HCT116 (cell line): ENCODE results near the gene C14orf39. TPM values are rescaled to one million over a fixed set of nuclear protein-coding genes. Genes with fewer than 3 reads are reported as not detected.
A peak's percentile ranks its signal among the peaks of the same experiment; 100 is the strongest.

Experiments
- ATAC-seq: fragments of 200-7000 bp; cut with Tn5 transposase; 2 replicates; pipeline ENCODE4 v1.9.1; 2020; ENCODE audit warnings: mild to moderate bottlenecking, moderate library complexity
- BruUV-seq: library from RNA; stranded (reverse); fragments of 400-500 nt; replicated peaks from 2 replicates; lab custom pipeline; 2021; lab: Mats Ljungman, UMichigan
- CTCF ChIA-PET: fragments of 300-600 bp; sonication (Branson Sonifier 250); formaldehyde crosslinking; loops from one replicate; lab custom pipeline; 2021; ENCODE audit warnings: antibody characterized with exemption; lab: Charles Lee
- POLR2A ChIA-PET: fragments of 300-600, 350-600 bp; sonication (Branson Sonifier 250); formaldehyde crosslinking; loops from one replicate; lab custom pipeline; 2021; ENCODE audit warnings: antibody characterized with exemption; lab: Charles Lee
- RAD21 ChIA-PET, 2 experiments: fragments of 300-600 bp; sonication (Branson Sonifier 250); formaldehyde crosslinking; loops; one replicate each; lab custom pipeline; 2023; ENCODE audit warnings: low total read pairs in 2 of 2; ENCODE audit not compliant: uncharacterized antibody in 2 of 2, unreplicated experiment in 2 of 2, low non-redundant PET in 1 of 2; lab: Charles Lee
- DNase-seq: peaks from one replicate; pipeline ENCODE4 v3.0.0-alpha.2; 2010; ENCODE audit warnings: low read depth, low spot score
- H2AFZ ChIP-seq: fragments of 200-600 bp; shearing (Covaris generic), sonication (generic); 2 replicates; pipeline ENCODE4 v1.6.1; 2017; ENCODE audit warnings: low read depth, mixed run types, mixed read lengths, antibody characterized with exemption, low read length; ENCODE audit not compliant: poor library complexity, severe bottlenecking
- H3K27ac ChIP-seq: 2 replicates; pipeline ENCODE4 v1.5.1; 2012; ENCODE audit warnings: low read depth, low read length
- H3K27me3 ChIP-seq: fragments of 200-600 bp; sonication (generic); 2 replicates; pipeline ENCODE4 v1.6.1; 2016; ENCODE audit warnings: mixed run types, low read length, mixed read lengths; ENCODE audit not compliant: insufficient read depth
- H3K36me3 ChIP-seq, 2 experiments: fragments of 200-500 bp in 1 of 2; fragments of 200-600 bp in 1 of 2; sonication (Bioruptor generic) in 1 of 2; sonication (generic) in 1 of 2; 2 replicates each; pipeline versions ENCODE4 v1.5.1 to v1.6.1; 2014 to 2016; ENCODE audit warnings: low read length in 2 of 2, inconsistent platforms in 1 of 2, mixed read lengths in 1 of 2, mixed run types in 1 of 2; ENCODE audit not compliant: insufficient read depth in 2 of 2, control insufficient read depth in 1 of 2
- H3K4me1 ChIP-seq, 2 experiments: fragments of 200-600 bp in 1 of 2; sonication (generic) in 1 of 2; 2 replicates each; pipeline versions ENCODE4 v1.5.1 to v1.6.1; 2012 to 2017; ENCODE audit warnings: low read length in 2 of 2, inconsistent platforms in 1 of 2, mild to moderate bottlenecking in 1 of 2, mixed read lengths in 1 of 2, mixed run types in 1 of 2, moderate library complexity in 1 of 2; ENCODE audit not compliant: insufficient read depth in 2 of 2, control insufficient read depth in 1 of 2
- H3K4me2 ChIP-seq: fragments of 200-600 bp; sonication (generic); 2 replicates; pipeline ENCODE4 v1.6.1; 2017; ENCODE audit warnings: mixed run types, low read length, mixed read lengths
- H3K4me3 ChIP-seq, 2 experiments: fragments of 200-600 bp in 1 of 2; sonication (generic) in 1 of 2; replicated peaks in 1 of 2; 2 replicates each; pipeline ENCODE4 v1.5.1; 2011 to 2016; ENCODE audit warnings: low read length in 2 of 2, control low read depth in 1 of 2, low read depth in 1 of 2, mild to moderate bottlenecking in 1 of 2, mixed read lengths in 1 of 2, mixed run types in 1 of 2
- H3K79me2 ChIP-seq: fragments of 200-600 bp; sonication (generic); 2 replicates; pipeline ENCODE4 v1.6.1; 2017; ENCODE audit warnings: mild to moderate bottlenecking, mixed run types, low read length, moderate library complexity, mixed read lengths; ENCODE audit not compliant: insufficient read depth
- H3K9ac ChIP-seq: fragments of 200-600 bp; sonication (generic); 2 replicates; pipeline ENCODE4 v1.6.1; 2016; ENCODE audit warnings: low read length, mixed read lengths
- H3K9me2 ChIP-seq: fragments of 200-600 bp; sonication (generic), shearing (Covaris generic); 2 replicates; pipeline ENCODE4 v1.6.1; 2017; ENCODE audit warnings: mixed run types, mild to moderate bottlenecking, moderate library complexity; ENCODE audit not compliant: insufficient read depth
- H3K9me3 ChIP-seq, 2 experiments: fragments of 200-500 bp in 1 of 2; fragments of 200-600 bp in 1 of 2; sonication (Bioruptor generic) in 1 of 2; sonication (generic) in 1 of 2; 2 replicates each; pipeline ENCODE4 v1.6.1; 2014 to 2017; ENCODE audit warnings: low read length in 2 of 2, mixed read lengths in 2 of 2, inconsistent platforms in 1 of 2, low read depth in 1 of 2, mild to moderate bottlenecking in 1 of 2, mixed run types in 1 of 2, moderate library complexity in 1 of 2; ENCODE audit not compliant: control insufficient read depth in 1 of 2, insufficient read depth in 1 of 2
- H4K20me1 ChIP-seq: fragments of 200-600 bp; sonication (generic), shearing (Covaris generic); 2 replicates; pipeline ENCODE4 v1.6.1; 2017; ENCODE audit warnings: mixed run types, mild to moderate bottlenecking, moderate library complexity; ENCODE audit not compliant: insufficient read depth
- CBX3 ChIP-seq: IDR thresholded peaks from 2 replicates; pipeline ENCODE4 v1.6.1; 2012; ENCODE audit warnings: low read depth
- EGR1 ChIP-seq: IDR thresholded peaks from 2 replicates; pipeline ENCODE4 v1.6.1; 2012; ENCODE audit warnings: low read depth
- RAD21 ChIP-seq: IDR thresholded peaks from 2 replicates; pipeline ENCODE4 v1.6.1; 2012; ENCODE audit warnings: low read depth, mild to moderate bottlenecking
- SIN3A ChIP-seq: IDR thresholded peaks from 2 replicates; pipeline ENCODE4 v1.6.1; 2012; ENCODE audit warnings: low read depth
- YY1 ChIP-seq: IDR thresholded peaks from 2 replicates; pipeline ENCODE4 v1.6.1; 2011; ENCODE audit warnings: low read length, low read depth, moderate library complexity, mild to moderate bottlenecking; ENCODE audit not compliant: insufficient replicate concordance; ENCODE audit errors: extremely low read depth
- ZNF274 ChIP-seq: fragments of 200-500 bp; sonication (Bioruptor generic); IDR thresholded peaks from 2 replicates; pipeline ENCODE4 v1.6.1; 2014; ENCODE audit warnings: mild to moderate bottlenecking, low read depth, low read length, inconsistent platforms
- intact Hi-C: fragments of 100-400 bp; cut with micrococcal nuclease; formaldehyde crosslinking; loops from 2 replicates; pipeline ENCODE4 v1.10.0; 2022
- total RNA-seq: library from RNA; stranded (reverse); gene quantifications from one replicate; pipeline ENCODE4 v1.2.1, GENCODE V29; 2021; ENCODE audit not compliant: unreplicated experiment
- TF ChIP-seq, protein P1 (sequence below), 3 experiments: fragments of 200-600 bp in 1 of 3; sonication (generic) in 1 of 3; IDR thresholded peaks in 2 of 3; conservative IDR thresholded peaks in 1 of 3; 2 replicates each; pipeline ENCODE4 v1.5.1; 2012 to 2017; ENCODE audit warnings: low read depth in 2 of 3, low read length in 2 of 3, antibody characterized with exemption in 1 of 3, borderline replicate concordance in 1 of 3, control low read depth in 1 of 3, mild to moderate bottlenecking in 1 of 3, mixed read lengths in 1 of 3, mixed run types in 1 of 3, moderate library complexity in 1 of 3; ENCODE audit not compliant: insufficient read depth in 1 of 3
- TF ChIP-seq, protein P2 (sequence below): IDR thresholded peaks from 2 replicates; pipeline ENCODE4 v1.6.1; 2012
- TF ChIP-seq, protein P3 (sequence below): IDR thresholded peaks from 2 replicates; pipeline ENCODE4 v1.6.1; 2011; ENCODE audit warnings: mild to moderate bottlenecking, low read length, moderate library complexity; ENCODE audit not compliant: insufficient replicate concordance; ENCODE audit errors: extremely low read depth

Gene C14orf39
- total RNA-seq, 1 experiment from 2014 or later: not detected

GRCh38 chr14:60488175-60488574 is 2.3 kb upstream of the C14orf39 start:
- H4K20me1 ChIP-seq: no peaks in the 10 kb centered on the region
- H3K9me3 ChIP-seq: no peaks in the 10 kb centered on the region
- peak; percentile 48 for TF ChIP-seq RAD21
- TF ChIP-seq ZNF274: no peak
- TF ChIP-seq, protein P1, sequence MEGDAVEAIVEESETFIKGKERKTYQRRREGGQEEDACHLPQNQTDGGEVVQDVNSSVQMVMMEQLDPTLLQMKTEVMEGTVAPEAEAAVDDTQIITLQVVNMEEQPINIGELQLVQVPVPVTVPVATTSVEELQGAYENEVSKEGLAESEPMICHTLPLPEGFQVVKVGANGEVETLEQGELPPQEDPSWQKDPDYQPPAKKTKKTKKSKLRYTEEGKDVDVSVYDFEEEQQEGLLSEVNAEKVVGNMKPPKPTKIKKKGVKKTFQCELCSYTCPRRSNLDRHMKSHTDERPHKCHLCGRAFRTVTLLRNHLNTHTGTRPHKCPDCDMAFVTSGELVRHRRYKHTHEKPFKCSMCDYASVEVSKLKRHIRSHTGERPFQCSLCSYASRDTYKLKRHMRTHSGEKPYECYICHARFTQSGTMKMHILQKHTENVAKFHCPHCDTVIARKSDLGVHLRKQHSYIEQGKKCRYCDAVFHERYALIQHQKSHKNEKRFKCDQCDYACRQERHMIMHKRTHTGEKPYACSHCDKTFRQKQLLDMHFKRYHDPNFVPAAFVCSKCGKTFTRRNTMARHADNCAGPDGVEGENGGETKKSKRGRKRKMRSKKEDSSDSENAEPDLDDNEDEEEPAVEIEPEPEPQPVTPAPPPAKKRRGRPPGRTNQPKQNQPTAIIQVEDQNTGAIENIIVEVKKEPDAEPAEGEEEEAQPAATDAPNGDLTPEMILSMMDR (IDR thresholded peaks at IDR 0.05 in 2 of 3, conservative IDR thresholded peaks at IDR 0.05 in 1 of 3; ENCODE audit: borderline replicate concordance in 1 of 3, insufficient read depth in 1 of 3, low read depth in 2 of 3, low read length in 2 of 3): peak in 2 of 3 experiments; percentile 43 to 45; a peak in 3 of 6 replicates
- ChIA-PET RAD21 (no interaction called here), CTCF (interaction anchor here (1.6 to 2.2 kb wide), 2 partner anchors 138 to 157 kb away, joined by 3 to 5 read pairs; no protein-coding TSS in a partner anchor), POLR2A (no interaction called here)
- no peak overlapping the region for H3K27ac ChIP-seq
- H2AFZ ChIP-seq: no peak overlapping the region
- no peak for ATAC-seq
- H3K4me2 ChIP-seq: no peak overlapping the region
- H3K9me2 ChIP-seq: no peaks in the 10 kb centered on the region
- no peaks in the 10 kb centered on the region for H3K27me3 ChIP-seq
- no TSS peak for BruUV-seq
- intact Hi-C loops: loop anchor here (1.0 to 10.0 kb wide), 2 partner anchors 138 to 303 kb away; no protein-coding TSS in a partner anchor
- no peaks in the 10 kb centered on the region for H3K36me3 ChIP-seq
- no peaks in the 10 kb centered on the region for H3K79me2 ChIP-seq
- H3K9ac ChIP-seq: no peak overlapping the region
- no peaks in the 10 kb centered on the region; a peak in 1 of 4 replicates for H3K4me1 ChIP-seq
- DNase-seq: no peak
- no peak overlapping the region for H3K4me3 ChIP-seq

GRCh38 chr14:60487211-60487610 is 1.3 kb upstream of the C14orf39 start:
- POLR2A ChIA-PET: no interaction called here
- no peaks in the 10 kb centered on the region; a peak in 1 of 4 replicates for H3K4me1 ChIP-seq
- H3K9me3 ChIP-seq: no peaks in the 10 kb centered on the region
- no peak overlapping the region for H2AFZ ChIP-seq
- no peaks in the 10 kb centered on the region for H4K20me1 ChIP-seq
- no peak overlapping the region for H3K4me3 ChIP-seq
- no peaks in the 10 kb centered on the region for H3K79me2 ChIP-seq
- TF ChIP-seq YY1 (no peak), SIN3A (no peak), CBX3 (no peak), ZNF274 (no peak), RAD21 (no peak), EGR1 (no peak)
- TF ChIP-seq, protein P1 (IDR thresholded peaks at IDR 0.05 in 2 of 3, conservative IDR thresholded peaks at IDR 0.05 in 1 of 3; ENCODE audit: borderline replicate concordance in 1 of 3, insufficient read depth in 1 of 3, low read depth in 2 of 3, low read length in 2 of 3): no peak
- TF ChIP-seq, protein P2, sequence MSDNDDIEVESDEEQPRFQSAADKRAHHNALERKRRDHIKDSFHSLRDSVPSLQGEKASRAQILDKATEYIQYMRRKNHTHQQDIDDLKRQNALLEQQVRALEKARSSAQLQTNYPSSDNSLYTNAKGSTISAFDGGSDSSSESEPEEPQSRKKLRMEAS: no peak
- TF ChIP-seq, protein P3, sequence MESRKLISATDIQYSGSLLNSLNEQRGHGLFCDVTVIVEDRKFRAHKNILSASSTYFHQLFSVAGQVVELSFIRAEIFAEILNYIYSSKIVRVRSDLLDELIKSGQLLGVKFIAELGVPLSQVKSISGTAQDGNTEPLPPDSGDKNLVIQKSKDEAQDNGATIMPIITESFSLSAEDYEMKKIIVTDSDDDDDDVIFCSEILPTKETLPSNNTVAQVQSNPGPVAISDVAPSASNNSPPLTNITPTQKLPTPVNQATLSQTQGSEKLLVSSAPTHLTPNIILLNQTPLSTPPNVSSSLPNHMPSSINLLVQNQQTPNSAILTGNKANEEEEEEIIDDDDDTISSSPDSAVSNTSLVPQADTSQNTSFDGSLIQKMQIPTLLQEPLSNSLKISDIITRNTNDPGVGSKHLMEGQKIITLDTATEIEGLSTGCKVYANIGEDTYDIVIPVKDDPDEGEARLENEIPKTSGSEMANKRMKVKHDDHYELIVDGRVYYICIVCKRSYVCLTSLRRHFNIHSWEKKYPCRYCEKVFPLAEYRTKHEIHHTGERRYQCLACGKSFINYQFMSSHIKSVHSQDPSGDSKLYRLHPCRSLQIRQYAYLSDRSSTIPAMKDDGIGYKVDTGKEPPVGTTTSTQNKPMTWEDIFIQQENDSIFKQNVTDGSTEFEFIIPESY: no peak
- TF ChIP-seq, all 23 proteins: peak for 0
- Histone ChIP-seq H3K9ac (no peak overlapping the region), H3K27me3 (no peaks in the 10 kb centered on the region), H3K27ac (no peak overlapping the region), H3K4me2 (no peak overlapping the region), H3K9me2 (no peaks in the 10 kb centered on the region), H3K36me3 (no peaks in the 10 kb centered on the region)
- no peak for DNase-seq
- ChIA-PET CTCF (interaction anchor here (1.1 kb wide), 1 partner anchor 137 kb away, joined by 5 read pairs; no protein-coding TSS in a partner anchor), RAD21 (no interaction called here)
- intact Hi-C loops: loop anchor here (10.0 kb wide), 1 partner anchor 302 kb away; no protein-coding TSS in a partner anchor
- ATAC-seq: no peak
- BruUV-seq: no TSS peak
